Esophagus muscularis mucosa (tissue), 4 donors: ENCODE data around the gene FBN1. TPM values are rescaled to one million over a fixed set of nuclear protein-coding genes. Genes with fewer than 3 reads are reported as not detected.

Source experiments
- DNase-seq: peaks from one replicate; pipeline ENCODE4 v3.0.0-alpha.2; 2017; ENCODE audit errors: extremely low spot score
- H3K27ac ChIP-seq, 4 donors: fragments of 200-600 bp; sonication (generic); replicated peaks in 1 of 4; 1 replicate in 3 of 4; 2 replicates in 1 of 4; pipeline ENCODE4 v1.5.1; 2016 to 2019; ENCODE audit warnings: mild to moderate bottlenecking in 1 of 4
- H3K27me3 ChIP-seq, 4 donors: fragments of 200-600 bp; sonication (generic); one replicate each; pipeline versions ENCODE4 v1.5.1 to v1.6.0; 2016 to 2019
- H3K36me3 ChIP-seq, 4 donors: fragments of 200-600 bp; sonication (generic); one replicate each; pipeline ENCODE4 v1.5.1; 2016 to 2019
- H3K4me1 ChIP-seq, 4 donors: fragments of 200-600 bp; sonication (generic); one replicate each; pipeline ENCODE4 v1.5.1; 2016 to 2019
- H3K4me3 ChIP-seq, 4 donors: fragments of 200-600 bp; sonication (generic); 1 replicate in 2 of 4; 2 replicates in 2 of 4; pipeline ENCODE4 v1.5.1; 2016 to 2019; ENCODE audit warnings: mild to moderate bottlenecking in 4 of 4, moderate library complexity in 1 of 4
- H3K9me3 ChIP-seq, 4 donors: fragments of 200-600 bp; sonication (generic); 1 replicate in 3 of 4; 2 replicates in 1 of 4; pipeline ENCODE4 v1.5.1; 2016 to 2019
- EP300 ChIP-seq: sonication (generic); formaldehyde crosslinking; IDR thresholded peaks from one replicate; pipeline ENCODE4 v1.6.1; 2017; ENCODE audit warnings: antibody characterized with exemption
- POLR2A ChIP-seq: fragments of 450-650 bp; IDR thresholded peaks from one replicate; pipeline ENCODE4 v1.6.1; 2017; ENCODE audit warnings: antibody characterized with exemption, moderate library complexity, mild to moderate bottlenecking, low read depth
- POLR2AphosphoS5 ChIP-seq, 2 donors: sonication (generic); formaldehyde crosslinking; IDR thresholded peaks; one replicate each; pipeline ENCODE4 v1.6.1; 2017; ENCODE audit warnings: antibody characterized with exemption in 2 of 2
- WGBS: methylation state at CpG from one replicate; pipeline ENCODE4 v1.1.5; 2018; 5-methylcytosine and 5-hydroxymethylcytosine counted together
- intact Hi-C: fragments of 100-400 bp; cut with DNase I; formaldehyde crosslinking; loops from one replicate; pipeline ENCODE4 v1.15.1; 2023
- total RNA-seq, 4 donors: library from RNA; depleted of rRNA; stranded (reverse); fragments of >200 nt; gene quantifications; one replicate each; pipeline versions ENCODE4 v1.1.0 to v1.2.1, GENCODE V29; 2016
- TF ChIP-seq, protein P1 (sequence below), 3 experiments: fragments of 200-600 bp in 2 of 3; fragments of 450-650 bp in 1 of 3; sonication (generic) in 2 of 3; IDR thresholded peaks; one replicate each; pipeline ENCODE4 v1.5.1; 2017 to 2019; ENCODE audit warnings: antibody characterized with exemption in 3 of 3, mild to moderate bottlenecking in 2 of 3, moderate library complexity in 1 of 3

FBN1 gene
- total RNA-seq, 4 donors from 2014 or later, result 159 to 253 (median 226) TPM

DNA sequence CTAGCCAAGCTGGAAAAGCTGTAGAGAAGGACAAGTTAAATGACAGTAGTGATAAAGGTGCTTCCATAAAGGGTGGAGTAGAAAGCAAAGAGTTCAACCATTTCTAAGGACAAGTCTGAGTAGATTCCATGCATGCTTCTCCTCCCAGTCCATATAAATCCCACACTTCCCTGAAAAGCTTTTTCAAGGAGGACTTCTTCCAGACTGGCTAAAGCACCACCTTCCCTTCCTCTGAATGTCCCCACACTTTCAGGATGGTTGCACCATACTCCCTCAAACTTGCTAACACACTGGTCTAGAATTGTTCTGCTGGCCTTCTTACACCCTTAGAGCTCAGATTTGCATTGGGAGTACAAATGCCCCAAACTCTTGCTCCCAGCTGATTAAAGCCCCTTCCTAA, 40.9 kb downstream of the FBN1 start:
- DNase-seq, result no peak
- no peaks in the 10 kb centered on the region for H3K9me3 ChIP-seq
- peaks cover 0 to 32% (median 10%) of the 10 kb centered on the region in 4 donors for H3K36me3 ChIP-seq
- intact Hi-C loops, result no loop called here
- TF ChIP-seq, protein P1, sequence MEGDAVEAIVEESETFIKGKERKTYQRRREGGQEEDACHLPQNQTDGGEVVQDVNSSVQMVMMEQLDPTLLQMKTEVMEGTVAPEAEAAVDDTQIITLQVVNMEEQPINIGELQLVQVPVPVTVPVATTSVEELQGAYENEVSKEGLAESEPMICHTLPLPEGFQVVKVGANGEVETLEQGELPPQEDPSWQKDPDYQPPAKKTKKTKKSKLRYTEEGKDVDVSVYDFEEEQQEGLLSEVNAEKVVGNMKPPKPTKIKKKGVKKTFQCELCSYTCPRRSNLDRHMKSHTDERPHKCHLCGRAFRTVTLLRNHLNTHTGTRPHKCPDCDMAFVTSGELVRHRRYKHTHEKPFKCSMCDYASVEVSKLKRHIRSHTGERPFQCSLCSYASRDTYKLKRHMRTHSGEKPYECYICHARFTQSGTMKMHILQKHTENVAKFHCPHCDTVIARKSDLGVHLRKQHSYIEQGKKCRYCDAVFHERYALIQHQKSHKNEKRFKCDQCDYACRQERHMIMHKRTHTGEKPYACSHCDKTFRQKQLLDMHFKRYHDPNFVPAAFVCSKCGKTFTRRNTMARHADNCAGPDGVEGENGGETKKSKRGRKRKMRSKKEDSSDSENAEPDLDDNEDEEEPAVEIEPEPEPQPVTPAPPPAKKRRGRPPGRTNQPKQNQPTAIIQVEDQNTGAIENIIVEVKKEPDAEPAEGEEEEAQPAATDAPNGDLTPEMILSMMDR (IDR thresholded peaks at IDR 0.05), result no peak
- TF ChIP-seq EP300, result no peak
- TF ChIP-seq POLR2AphosphoS5 (IDR thresholded peaks at IDR 0.05), result no peak
- no peak for TF ChIP-seq POLR2A
- peak overlapping the region in 3 of 4 donors; percentile 17 to 50 (median 21) for H3K27ac ChIP-seq
- no peaks in the 10 kb centered on the region for H3K27me3 ChIP-seq
- peaks cover 20 to 55% (median 45%) of the 10 kb centered on the region in 4 donors for H3K4me1 ChIP-seq
- H3K4me3 ChIP-seq, result no peak overlapping the region

DNA sequence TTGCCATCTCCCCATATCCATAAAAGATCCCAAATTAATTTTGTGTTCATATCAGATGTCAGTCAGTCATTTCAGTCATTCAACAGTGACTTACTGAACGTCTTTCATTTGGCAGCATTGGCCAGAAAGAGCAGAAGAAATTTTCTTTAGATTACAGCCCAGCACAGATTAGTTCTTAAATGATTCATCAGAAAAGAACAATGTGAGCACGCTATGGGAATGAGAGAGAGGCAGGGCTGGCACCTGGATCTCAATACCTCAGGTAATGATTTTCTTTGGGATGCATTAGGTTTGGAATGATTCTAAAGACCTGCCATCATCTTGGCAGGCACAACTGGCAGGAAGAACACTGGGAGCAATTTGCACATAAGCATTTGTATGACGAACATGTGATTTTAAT, 41.6 kb downstream of the FBN1 start:
- Histone ChIP-seq H3K27ac (peak overlapping the region; percentile 16 to 50 (median 19)), H3K4me1 (peaks cover 20 to 52% (median 40%) of the 10 kb centered on the region in 4 donors), H3K36me3 (peaks cover 0 to 25% (median 9%) of the 10 kb centered on the region in 4 donors), H3K9me3 (no peaks in the 10 kb centered on the region), H3K4me3 (no peak overlapping the region), H3K27me3 (no peaks in the 10 kb centered on the region)
- WGBS, result 67% methylated on average over 3 of the region's 3 CpGs
- intact Hi-C loops, result no loop called here
- TF ChIP-seq POLR2AphosphoS5 (IDR thresholded peaks at IDR 0.05) (no peak), EP300 (no peak), POLR2A (no peak)
- TF ChIP-seq, protein P1 (IDR thresholded peaks at IDR 0.05), result no peak
- no peak for DNase-seq

DNA sequence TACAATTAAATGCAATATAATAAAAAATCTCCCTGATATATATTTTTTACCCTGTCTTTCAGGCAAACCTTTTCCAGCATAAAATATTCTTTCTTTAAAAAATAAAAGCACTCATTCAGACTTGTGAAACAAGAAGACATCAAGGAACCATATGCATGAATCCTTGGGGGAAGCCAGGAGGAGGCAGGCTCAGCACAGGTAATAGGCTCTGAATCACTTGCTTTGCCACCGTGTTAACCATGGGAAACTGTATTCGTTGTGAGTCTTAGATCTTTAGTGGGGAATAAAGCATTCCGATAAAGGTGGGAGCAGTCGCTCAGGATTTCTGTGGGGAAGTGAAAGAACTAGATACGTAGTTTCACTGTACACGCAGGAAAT, 42.4 kb downstream of the FBN1 start:
- 72% methylated on average over 6 of the region's 6 CpGs for WGBS
- H3K36me3 ChIP-seq, result peaks cover 0 to 28% (median 15%) of the 10 kb centered on the region in 4 donors
- peak overlapping the region; percentile 16 to 50 (median 36) for H3K27ac ChIP-seq
- peaks cover 20 to 52% (median 38%) of the 10 kb centered on the region in 4 donors for H3K4me1 ChIP-seq
- peak overlapping the region in 1 of 4 donors; percentile 8 for H3K4me3 ChIP-seq
- TF ChIP-seq POLR2AphosphoS5 (IDR thresholded peaks at IDR 0.05), result no peak
- TF ChIP-seq POLR2A, result no peak
- no peak for TF ChIP-seq EP300
- TF ChIP-seq, protein P1 (IDR thresholded peaks at IDR 0.05), result no peak
- H3K9me3 ChIP-seq, result no peaks in the 10 kb centered on the region
- no peaks in the 10 kb centered on the region for H3K27me3 ChIP-seq
- intact Hi-C loops, result no loop called here
- DNase-seq, result no peak

DNA sequence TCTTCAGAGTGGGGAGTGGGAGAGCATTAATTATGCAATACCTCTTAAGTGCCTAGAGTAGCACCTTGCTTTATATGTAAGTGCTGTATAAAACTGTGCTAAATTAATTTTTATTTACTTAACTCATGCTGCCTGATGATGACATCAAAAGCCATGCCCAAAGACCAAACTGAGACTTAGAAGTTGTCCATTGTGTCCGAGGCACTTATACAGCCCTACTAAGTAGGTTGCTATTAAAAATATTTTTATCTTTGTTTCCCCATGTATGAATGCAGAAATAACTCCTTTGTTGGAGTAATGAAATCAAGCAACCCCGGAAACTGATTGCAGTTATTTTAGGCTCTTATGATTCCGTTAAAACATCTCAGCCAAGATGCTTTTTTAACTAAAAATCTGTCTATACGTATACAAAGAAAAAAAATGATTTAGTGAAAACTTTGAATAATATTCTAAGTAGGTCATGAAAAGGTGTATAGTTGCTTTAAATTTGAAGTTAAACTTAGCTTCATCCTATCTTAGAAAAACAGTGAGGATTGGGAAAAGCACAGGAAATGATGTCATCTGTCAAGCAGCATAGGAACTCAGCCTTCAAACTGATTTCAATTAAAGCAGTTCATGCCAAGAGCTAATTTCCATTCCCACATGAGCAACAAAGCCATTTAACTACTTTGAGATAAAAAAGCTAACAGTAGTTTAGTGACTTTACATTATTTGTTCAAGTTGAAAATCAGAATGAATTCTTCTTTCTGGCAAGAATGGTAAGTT, 43.0 kb downstream of the FBN1 start:
- Histone ChIP-seq H3K4me1 (peaks cover 20 to 57% (median 41%) of the 10 kb centered on the region in 4 donors), H3K9me3 (no peaks in the 10 kb centered on the region), H3K27ac (peak overlapping the region; percentile 8 to 50 (median 36)), H3K36me3 (peaks cover 0 to 28% (median 14%) of the 10 kb centered on the region in 4 donors), H3K4me3 (peak overlapping the region in 1 of 4 donors; percentile 8), H3K27me3 (no peaks in the 10 kb centered on the region)
- intact Hi-C loops, result no loop called here
- DNase-seq, result no peak
- TF ChIP-seq POLR2A (no peak), EP300 (no peak), POLR2AphosphoS5 (IDR thresholded peaks at IDR 0.05) (no peak)
- TF ChIP-seq, protein P1 (IDR thresholded peaks at IDR 0.05), result no peak
- WGBS, result 39% methylated on average over 4 of the region's 4 CpGs
